22Rv1 (cell line): ENCODE results near the gene AMIGO2.

Experiments used
- ZFX ChIP-seq: fragments of 450-650 bp; IDR thresholded peaks from 2 replicates; pipeline ENCODE4 v1.6.1; 2017; ENCODE audit warnings: antibody characterized with exemption, borderline replicate concordance
- TF ChIP-seq, protein P1 (sequence below): fragments of 450-650 bp; IDR thresholded peaks from 2 replicates; pipeline ENCODE4 v1.5.1; 2017; ENCODE audit warnings: mild to moderate bottlenecking

GRCh38 chr12:47068539-47068938 is 11.2 kb downstream of the AMIGO2 start:
- TF ChIP-seq, protein P1, sequence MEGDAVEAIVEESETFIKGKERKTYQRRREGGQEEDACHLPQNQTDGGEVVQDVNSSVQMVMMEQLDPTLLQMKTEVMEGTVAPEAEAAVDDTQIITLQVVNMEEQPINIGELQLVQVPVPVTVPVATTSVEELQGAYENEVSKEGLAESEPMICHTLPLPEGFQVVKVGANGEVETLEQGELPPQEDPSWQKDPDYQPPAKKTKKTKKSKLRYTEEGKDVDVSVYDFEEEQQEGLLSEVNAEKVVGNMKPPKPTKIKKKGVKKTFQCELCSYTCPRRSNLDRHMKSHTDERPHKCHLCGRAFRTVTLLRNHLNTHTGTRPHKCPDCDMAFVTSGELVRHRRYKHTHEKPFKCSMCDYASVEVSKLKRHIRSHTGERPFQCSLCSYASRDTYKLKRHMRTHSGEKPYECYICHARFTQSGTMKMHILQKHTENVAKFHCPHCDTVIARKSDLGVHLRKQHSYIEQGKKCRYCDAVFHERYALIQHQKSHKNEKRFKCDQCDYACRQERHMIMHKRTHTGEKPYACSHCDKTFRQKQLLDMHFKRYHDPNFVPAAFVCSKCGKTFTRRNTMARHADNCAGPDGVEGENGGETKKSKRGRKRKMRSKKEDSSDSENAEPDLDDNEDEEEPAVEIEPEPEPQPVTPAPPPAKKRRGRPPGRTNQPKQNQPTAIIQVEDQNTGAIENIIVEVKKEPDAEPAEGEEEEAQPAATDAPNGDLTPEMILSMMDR: no peak
- TF ChIP-seq ZFX: no peak
